HG02870 (cell line): ENCODE measurements around the gene DCTN2.
"Not testable (repeated sequence)": the region's sequence is repeated elsewhere in the genome, so short reads cannot be mapped to it uniquely, and the experiment has no call there.

ENCODE experiments used
- ATAC-seq: cut with Tn5 transposase; IDR thresholded peaks from one replicate; pipeline ENCODE4 v1.9.1; 2021; ENCODE audit warnings: mild to moderate bottlenecking, moderate library complexity; ENCODE audit not compliant: unreplicated experiment

Gene DCTN2

DNA sequence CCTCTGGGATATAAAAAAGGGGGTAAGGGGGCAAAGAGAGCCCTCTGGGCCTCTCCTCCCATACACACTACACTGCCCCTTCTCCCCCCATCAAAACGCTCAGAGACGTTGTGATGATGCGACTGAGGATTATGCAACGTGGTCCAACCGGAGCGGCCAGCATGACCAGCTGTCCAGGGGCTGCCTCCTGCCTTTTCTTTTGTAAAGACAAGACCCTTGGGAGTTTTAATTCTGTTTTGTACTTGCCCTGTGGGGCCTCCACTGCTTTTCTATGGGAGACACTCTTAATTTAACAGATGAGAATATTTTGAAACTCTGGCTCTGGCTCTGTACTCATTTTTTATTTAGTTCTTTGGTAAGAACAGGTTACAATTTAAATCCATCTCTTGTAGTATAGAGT lies 17.2 kb downstream of the DCTN2 start:
- ATAC-seq = no peak

DNA sequence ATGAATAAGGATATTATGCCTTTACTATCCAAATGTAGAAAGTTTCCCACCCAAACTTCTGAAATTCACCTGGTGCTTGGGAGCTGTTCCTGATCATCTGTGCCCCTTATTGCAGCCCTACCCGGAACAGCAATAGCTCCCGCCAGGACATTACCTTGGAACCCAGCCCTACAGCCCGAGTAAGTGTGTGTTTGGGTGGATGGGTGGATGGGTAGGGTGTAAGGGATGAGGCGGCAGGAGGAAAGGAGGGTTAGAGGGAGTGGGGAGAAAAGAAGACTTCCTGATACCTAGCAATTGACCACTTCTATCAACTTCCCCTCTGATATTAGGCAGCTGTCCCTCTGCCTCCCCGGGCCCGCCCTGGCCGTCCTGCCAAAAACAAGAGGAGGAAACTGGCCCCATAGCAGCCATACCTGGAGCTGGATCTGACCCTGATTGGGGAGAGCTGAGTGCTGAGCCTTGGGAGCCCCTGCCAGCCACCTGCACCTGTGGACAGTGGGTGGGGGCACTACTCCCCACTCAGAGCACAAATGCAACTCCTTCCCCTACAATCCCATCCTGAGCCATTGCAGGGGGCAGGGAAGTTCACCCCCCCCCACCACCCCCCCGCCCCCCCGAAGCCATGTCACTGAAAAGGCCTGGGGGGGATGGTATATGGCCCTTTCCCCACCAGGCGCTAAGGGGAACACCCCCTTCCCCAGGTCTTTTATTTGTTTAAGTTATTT lies 18.0 kb downstream of the DCTN2 start:
- no peak for ATAC-seq

DNA sequence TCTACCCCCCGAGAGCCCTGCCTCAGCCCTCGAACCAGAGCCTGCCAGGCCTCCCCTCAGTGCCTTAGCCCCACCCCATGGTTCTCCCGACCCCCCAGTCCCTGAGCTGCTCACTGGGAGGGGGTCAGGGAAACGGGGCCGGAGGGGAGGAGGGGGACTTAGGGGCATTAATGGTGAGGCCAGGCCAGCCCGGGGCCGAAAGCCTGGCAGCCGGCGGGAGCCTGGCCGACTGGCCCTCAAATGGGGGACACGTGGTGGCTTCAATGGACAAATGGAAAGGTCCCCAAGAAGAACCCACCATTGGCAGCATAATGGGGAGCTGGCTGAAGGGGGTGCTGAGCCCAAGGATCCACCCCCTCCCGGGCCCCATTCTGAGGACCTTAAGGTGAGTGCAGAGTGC lies 18.8 kb downstream of the DCTN2 start:
- no peak for ATAC-seq

DNA sequence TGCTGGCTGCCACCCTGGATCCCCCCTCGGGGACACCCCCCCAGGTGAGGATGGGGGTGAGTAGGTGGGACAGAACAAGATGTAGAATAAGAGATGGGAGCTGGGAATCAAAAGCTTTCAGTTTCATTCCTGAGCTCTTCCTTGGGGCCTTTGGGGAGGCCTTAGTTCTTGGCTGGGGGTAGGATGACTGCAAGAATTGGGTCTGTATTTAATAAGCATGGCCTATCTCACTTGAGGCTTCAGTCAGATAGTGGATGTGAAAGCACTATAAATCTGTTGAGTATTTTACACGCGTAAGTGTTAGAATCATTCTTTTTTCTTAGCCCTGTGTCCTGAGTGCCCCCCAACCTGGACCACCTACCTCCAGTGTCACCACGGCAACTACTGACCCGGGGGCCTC lies 19.8 kb downstream of the DCTN2 start:
- no peak for ATAC-seq

DNA sequence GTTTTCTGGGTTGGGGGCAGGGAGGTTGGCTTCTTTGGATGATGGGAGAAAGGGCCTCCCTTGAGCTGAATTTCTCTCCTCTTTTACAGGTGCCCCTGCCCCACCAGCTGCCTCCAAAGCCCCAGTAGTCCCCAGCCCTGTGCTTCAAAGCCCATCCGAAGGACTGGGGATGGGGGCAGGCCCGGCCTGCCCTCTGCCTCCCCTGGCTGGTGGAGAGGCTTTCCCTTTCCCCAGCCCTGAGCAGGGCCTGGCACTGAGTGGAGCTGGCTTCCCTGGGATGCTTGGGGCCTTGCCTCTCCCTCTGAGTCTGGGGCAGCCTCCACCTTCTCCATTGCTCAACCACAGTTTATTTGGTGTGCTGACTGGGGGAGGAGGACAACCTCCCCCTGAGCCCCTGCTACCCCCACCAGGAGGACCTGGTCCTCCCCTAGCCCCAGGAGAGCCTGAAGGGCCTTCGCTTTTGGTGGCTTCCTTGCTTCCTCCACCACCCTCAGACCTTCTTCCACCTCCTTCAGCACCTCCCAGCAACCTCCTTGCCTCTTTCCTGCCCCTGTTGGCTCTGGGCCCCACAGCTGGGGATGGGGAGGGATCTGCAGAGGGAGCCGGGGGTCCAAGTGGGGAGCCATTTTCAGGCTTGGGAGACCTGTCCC lies 20.4 kb downstream of the DCTN2 start:
- ATAC-seq = no peak

DNA sequence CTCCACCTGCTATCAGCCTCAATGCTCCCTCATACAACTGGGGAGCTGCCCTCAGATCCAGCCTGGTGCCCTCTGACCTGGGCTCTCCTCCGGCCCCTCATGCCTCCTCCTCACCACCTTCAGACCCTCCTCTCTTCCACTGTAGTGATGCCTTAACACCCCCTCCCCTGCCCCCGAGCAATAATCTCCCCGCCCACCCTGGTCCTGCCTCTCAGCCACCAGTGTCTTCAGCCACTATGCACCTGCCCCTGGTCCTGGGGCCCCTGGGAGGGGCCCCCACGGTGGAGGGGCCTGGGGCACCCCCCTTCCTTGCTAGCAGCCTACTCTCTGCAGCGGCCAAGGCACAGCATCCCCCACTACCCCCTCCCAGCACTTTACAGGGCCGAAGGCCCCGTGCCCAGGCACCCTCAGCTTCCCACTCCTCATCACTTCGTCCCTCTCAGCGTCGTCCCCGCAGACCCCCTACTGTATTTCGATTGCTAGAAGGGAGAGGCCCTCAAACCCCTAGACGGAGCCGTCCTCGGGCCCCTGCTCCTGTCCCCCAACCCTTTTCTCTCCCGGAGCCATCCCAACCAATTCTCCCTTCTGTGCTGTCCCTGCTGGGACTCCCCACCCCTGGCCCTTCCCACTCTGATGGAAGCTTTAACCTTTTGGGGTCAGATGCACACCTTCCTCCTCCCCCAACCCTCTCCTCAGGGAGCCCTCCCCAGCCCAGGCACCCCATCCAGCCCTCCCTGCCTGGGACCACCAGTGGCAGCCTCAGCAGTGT lies 21.2 kb downstream of the DCTN2 start:
- no peak for ATAC-seq

DNA sequence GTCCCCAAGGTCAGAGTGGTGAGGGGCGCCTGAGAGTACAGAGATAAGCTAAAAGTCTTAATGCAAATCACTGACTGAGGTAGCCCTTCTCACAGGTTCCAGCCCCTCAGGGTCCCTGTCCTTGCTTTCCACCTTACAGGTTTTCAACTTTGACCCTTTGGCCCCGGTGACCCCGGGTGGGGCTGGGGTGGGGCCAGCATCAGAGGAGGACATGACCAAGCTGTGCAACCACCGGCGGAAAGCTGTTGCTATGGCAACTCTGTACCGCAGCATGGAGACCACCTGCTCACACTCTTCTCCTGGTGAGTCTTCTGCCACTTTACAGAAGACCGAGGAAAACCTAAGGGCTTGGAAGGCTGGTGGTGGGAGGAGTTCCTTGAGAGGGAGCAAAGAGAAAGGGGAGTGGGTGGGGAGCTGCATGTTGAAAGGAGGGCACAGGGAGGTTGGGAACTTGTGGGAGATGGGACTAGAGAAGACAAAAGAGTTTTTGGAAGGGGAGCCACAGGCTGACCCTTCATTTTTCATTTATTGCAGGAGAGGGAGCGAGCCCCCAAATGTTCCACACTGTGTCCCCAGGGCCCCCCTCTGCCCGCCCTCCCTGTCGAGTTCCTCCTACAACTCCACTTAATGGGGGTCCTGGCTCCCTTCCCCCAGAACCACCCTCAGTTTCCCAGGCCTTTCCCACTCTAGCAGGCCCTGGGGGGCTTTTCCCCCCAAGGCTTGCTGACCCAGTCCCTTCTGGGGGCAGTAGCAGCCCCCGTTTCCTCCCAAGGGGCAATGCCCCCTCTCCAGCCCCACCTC lies 22.0 kb downstream of the DCTN2 start:
- ATAC-seq = no peak

DNA sequence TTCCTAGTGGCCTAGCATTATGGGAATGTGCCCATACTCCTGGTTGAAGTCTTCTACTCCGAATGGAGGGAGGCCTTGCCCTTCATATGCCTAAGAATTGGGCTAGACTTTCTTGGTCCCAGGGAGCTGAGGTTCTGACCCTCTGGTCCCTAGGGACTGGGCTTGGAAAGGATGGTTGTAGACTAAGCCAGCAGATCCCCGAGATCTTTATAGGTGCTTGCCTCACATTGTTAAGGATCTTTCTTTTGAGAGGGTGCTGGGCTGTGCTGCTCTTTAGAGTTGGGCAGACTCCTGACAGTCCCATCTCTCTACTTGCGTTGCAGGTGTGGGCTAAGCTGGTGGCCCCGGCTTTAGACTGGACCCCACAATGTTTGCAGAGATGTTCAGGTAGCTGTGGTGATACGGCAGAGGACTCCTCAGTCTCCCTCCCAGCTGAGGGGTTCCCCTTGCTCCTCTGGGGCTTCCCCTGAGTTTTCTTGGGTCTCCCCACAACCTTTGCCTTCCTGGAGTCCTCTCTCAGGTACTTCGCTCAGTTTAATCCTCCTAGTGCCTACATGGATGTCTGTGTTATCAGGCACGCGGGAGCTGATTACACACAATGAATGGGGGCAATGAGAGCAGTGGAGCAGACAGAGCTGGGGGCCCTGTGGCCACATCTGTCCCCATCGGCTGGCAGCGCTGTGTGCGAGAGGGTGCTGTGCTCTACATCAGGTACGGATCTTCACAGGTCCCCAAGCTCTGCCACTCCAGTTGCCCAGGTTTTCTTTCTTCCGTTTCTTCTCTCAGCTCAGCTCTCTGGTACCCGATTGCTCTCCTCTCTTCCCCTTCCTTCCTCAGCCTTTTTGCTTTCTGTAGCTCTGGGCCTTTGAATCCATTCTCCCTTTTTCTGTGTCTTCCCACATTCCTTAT lies 23.0 kb downstream of the DCTN2 start:
- ATAC-seq = no peak

DNA sequence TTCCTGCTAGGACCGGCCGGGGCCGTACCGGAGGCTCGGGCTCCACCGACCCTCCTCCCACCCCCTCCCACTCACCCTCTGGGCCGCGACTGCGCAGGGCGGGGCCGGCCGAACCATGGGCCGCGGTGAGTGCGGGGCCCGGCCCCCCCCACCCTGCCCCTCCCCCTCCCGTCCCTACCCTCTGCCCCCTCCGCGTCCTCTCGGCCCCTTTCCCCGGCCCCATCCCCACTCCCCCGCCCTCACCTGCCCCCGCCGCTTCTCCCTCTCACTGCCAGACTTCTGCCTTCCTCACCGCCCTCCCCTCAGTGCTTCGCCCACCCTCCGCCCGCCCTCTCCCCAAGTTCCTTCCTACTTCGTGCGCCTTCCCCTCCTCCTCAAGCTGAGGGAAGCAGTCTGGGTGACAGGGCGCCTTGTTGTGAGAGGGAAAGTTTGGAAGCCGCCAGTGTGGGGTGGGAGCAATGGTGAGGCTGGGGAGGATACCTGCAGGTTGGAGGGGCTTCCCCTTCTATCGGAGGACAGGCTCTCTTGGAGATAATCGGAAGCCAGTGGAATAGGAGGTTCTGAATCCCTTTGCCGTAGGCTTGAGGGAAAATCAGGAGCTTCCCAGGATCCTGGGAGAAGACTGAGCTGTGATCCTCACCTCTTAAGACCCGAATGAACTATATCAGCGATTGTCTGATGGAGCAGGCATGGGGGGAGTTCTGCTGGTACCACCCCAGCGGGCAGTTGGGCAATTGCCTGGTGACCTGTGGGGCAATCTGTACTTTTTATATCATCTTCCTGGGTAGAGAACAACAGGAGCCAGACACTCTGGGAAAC lies 23.9 kb downstream of the DCTN2 start:
- ATAC-seq = no peak

DNA sequence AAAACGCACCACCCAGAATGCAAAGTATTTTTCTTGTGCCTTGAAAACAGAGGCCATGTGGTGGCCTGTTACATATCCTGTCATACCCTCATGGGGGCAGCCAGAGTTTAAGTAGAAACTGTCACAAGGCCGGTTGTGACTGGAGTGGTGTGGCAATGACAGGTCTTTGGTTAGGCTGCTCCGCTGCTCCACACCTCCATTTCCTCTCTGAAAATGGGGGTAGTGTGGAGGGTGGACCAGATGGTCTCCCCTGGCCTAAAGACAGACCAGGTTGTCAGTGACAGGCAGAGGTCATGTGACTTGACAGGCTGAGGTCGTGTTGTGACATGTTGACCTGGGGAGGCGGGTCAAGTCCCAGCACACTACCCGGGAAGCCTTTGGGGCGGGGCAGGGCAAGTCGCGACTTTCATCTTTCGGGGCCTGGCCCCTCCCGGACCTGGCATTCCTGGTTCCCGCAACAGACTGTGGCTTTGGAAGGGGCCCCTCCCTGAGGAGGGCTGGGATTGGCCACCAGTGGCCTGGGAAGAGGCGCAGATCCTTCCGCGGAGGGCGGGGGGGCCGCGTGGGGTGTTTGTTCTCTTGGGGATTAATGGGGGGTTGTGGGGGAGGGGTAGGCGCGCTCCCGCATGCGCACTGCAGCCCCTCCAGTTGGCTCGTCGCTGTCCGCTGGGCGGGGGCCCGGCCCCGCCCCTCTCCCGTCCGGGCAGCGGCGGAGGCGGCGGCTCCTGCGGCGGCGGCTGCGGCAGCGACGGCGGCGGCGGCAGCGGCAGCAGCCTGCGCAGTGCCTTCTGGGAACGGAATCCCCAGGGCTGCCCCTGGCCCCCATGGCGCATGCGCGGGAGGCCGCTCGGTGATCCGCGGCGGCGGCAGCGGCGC lies 24.7 kb downstream of the DCTN2 start, which contains the start of gene MBD6:
Gene MBD6, plus strand, starts transcription at position 814 of the 876 bp plus-strand sequence. CDS start 1,480 bp downstream, outside the sequence.
- peak; percentile 43 for ATAC-seq

DNA sequence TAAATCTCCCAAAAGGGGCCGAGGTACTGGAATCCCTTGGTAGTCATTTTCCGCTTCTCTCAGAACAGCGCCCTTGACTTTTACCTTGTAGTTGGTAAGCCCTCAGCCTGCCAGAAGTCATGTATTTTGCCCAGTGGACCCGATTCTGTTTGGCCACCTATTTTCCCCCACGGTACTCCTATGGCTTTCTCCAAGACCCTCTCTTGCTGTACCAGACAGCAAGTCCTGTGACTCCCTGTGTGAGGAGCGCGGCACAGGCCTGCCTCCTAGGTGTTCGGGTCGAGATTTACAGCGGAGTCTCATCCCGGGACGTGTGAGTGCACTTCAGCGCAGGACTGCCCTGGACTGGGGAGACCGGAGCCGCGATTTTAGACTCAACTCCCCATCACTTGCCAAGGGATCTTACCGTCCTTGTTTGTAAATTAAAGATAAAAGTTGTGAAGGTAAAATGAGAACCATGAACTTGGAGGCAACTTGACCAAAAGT lies 25.4 kb downstream of the DCTN2 start:
- no peak for ATAC-seq

DNA sequence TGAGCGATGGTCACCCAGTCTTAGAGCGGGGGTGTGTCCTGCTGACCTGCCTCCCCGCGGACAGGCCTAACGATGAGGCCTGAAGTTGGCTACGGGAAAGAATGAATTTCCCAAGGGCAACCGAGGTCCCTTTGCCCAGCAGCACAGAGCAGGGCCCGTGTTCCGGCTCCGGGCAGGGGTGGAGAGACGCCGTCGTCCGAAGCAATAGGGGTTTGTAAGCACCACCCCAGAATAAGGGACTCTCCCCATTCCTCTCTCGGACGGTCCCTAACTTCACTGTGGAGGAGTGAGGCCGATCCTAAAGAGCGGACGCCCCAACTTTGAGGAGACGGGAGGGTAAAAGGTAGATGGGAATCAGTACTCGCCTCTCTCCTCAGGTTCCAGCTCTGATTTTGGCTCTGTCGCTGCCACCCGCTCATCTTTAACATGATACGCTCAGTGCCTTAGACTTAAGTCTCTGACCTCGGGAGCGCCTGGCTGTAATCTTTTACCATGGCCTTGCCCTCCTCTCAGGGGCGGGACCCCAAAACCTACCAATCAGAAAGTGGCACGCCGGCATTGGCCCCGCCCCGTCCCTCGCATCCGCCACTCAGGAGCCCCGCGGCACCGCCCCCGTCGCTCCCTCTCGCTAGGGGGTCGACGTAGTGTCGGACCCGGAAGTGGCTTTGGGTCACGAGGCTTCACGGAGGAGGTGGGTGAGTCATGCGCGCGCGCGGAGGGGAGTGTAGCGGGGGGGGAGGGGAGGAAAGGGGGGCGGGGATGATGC lies 26.8 kb downstream of the DCTN2 start, which contains the start of gene DDIT3:
Gene DDIT3, minus strand, starts transcription at position 462 of the 766 bp plus-strand sequence. CDS start 3,108 bp downstream, outside the sequence.
- ATAC-seq = peak; percentile 61

DNA sequence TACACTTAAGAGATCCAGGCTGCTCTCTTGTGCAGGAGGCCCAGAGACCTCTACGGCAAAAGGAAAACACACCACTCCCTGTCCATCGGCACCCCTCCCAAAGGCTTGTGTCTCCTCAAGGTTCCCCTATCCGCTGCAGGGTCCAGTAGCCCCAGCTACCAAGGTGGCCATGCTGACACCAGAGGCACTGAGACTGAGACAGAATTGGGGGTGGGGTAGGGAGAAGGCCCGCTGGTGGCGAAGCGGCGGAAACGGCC lies 27.3 kb downstream of the DCTN2 start:
- ATAC-seq = no peak

DNA sequence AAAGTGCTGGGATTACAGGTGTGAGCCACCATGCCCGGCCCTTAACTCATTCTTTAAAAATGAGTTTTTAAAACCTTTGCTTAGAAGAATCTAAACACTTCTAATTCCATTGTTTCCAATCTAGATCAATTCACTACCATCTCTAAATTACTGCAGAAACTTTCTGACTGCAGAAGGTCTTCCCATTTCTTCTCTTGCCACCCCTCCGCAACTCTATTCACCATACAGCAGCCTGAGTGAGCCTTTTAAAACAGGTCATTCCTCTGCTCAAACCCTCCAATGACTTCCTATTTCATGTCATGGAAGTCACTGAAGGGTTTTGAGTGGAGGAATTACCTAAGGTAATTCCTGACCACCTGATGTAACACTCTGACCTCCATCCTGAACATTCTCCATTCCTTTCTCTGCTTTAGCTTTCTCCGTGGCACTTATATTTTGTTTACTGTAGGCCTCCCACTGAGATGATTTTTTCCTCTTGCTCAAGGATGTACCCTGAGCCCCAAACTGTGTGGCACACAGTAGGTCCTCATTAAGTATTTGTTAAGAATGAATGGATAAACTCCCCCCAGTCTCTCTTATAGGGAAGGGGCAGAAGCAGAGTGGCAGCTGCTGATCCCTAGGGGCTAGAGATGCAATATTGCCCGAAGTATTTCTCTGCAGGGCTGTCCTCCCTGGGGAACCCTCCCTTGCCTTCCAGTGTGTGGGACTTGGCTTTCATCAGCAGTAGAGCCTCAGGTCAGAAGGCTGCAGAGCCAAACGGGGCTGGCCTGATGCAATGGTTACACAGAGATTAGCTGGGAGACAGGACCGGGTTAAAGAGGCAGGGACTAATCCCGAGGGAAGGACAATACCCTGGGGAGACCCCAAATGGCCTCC lies 27.8 kb downstream of the DCTN2 start:
- no peak for ATAC-seq

DNA sequence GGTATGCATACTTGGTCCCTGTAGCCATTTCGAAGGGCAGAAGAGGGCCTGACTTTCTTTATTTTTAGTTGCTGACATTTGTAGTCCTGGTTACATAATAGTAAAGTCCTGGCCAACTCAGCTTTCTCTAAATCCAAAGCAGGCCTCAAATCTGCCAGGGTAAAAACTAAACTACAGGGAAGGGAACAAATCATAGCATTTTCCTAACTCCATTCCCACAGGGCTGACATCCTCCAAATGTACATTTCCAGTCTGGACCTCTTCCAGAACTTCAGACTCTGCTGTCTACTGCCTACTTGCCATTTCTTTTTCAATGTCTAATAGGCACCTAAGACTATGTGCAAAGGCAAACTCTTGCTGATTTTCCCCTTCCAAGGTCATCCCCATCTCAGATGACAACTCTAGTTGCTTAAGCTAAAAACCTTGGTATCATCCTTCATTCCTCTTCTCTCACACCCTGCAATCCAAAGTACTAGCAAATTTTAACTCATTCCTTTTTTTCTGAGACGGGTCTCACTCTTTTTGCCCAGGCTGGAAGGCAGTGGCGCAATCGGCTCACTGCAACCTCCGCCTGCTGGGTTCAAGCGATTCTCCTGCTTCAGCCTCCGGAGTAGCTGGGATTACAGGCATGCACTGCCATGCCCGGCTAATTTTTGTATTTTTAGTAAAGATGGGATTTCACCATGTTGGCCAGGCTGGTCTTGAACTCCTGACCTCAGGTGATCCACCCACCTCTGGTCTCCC lies 28.6 kb downstream of the DCTN2 start:
- ATAC-seq = no peak

DNA sequence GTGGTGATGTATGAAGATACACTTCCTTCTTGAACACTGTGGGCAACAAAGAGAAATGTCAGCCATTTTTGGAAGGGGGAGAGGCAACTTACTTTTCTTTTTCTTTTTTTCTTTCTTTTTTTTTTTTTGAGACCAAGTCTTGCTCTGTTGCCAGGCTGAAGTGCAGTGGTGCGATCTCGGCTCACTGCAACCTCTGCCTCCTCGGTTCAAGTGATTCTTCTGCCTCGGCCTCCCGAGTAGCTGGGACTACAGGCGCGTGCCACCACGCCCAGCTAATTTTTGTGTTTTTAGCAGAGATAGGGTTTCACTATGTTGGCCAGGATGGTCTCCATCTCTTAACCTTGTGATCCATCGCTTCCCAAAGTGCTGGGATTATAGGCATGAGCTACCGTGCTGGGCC lies 29.3 kb downstream of the DCTN2 start:
- not testable (repeated sequence) for ATAC-seq
